Measurements from ENCODE around the gene MST1.

The MST1 gene

GRCh38 chr3:49647741-49648140, 41.5 kb downstream of the MST1 start (continued):
- TF ChIP-seq ZNF398 (tag by site-specific recombination; IDR thresholded peaks at IDR 0.05): peak; percentile 19; the same call in 1 of the 2 replicates

GRCh38 chr3:49646236-49646635, 43.0 kb downstream of the MST1 start:
- H3K9me3 ChIP-seq (ENCODE audit: control insufficient read depth, insufficient read depth, low read depth, low read length): no peaks in the 10 kb centered on the region

GRCh38 chr3:49644684-49645083, 44.6 kb downstream of the MST1 start:
- H3K27ac ChIP-seq (ENCODE audit: extremely low read depth, low read depth, low read length): no peak overlapping the region
- H3K36me3 ChIP-seq (ENCODE audit: control insufficient read depth in 2 of 2, insufficient read depth in 1 of 2, low read length in 2 of 2): peaks cover 0 to 4% of the 10 kb centered on the region in 2 experiments; a peak in 1 of 3 replicates
- no peak overlapping the region for H3K4me3 ChIP-seq (ENCODE audit: low read depth, low read length)
- no peaks in the 10 kb centered on the region for H3K4me1 ChIP-seq (ENCODE audit: control insufficient read depth, insufficient read depth, low read length)
- POLR2A ChIA-PET: no interaction called here
- CTCF ChIA-PET: interaction anchor here (1.4 kb wide), 1 partner anchor 27 kb away, joined by 3 read pairs; no protein-coding TSS in a partner anchor
- TF ChIP-seq HOXD13 (CRISPR knock-in tag; IDR thresholded peaks at IDR 0.05; ENCODE audit: borderline replicate concordance) (no peak), SCRT2 (tag by site-specific recombination; IDR thresholded peaks at IDR 0.05) (no peak), ZNF837 (tag by site-specific recombination; IDR thresholded peaks at IDR 0.05) (no peak), TRIM28 (IDR thresholded peaks at IDR 0.05; ENCODE audit: borderline replicate concordance, low read length) (no peak), ZNF114 (tag by site-specific recombination; IDR thresholded peaks at IDR 0.05) (no peak)
- no peaks in the 10 kb centered on the region for H3K9me3 ChIP-seq (ENCODE audit: control insufficient read depth, insufficient read depth, low read depth, low read length)

More at GRCh38 chr3:49646236-49646635, 43.0 kb downstream of the MST1 start:
- TF ChIP-seq ZNF248 (tag by site-specific recombination; IDR thresholded peaks at IDR 0.05) (no peak), ZNF521 (tag by site-specific recombination; IDR thresholded peaks at IDR 0.05) (no peak), ZNF514 (tag by site-specific recombination; IDR thresholded peaks at IDR 0.05) (no peak), ZNF776 (tag by site-specific recombination; IDR thresholded peaks at IDR 0.05; ENCODE audit: borderline replicate concordance) (no peak), ZNF174 (tag by site-specific recombination; IDR thresholded peaks at IDR 0.05) (no peak), ZNF585B (tag by site-specific recombination; IDR thresholded peaks at IDR 0.05) (no peak), ZNF544 (tag by site-specific recombination; IDR thresholded peaks at IDR 0.05) (no peak), ZBTB20 (tag by site-specific recombination; IDR thresholded peaks at IDR 0.05) (no peak), RBAK (tag by site-specific recombination; IDR thresholded peaks at IDR 0.05) (no peak), ZBTB1 (tag by site-specific recombination; IDR thresholded peaks at IDR 0.05) (no peak), ZNF600 (tag by site-specific recombination; IDR thresholded peaks at IDR 0.05) (no peak), ZNF571 (tag by site-specific recombination; IDR thresholded peaks at IDR 0.05) (no peak)
- TF ChIP-seq, protein P1, sequence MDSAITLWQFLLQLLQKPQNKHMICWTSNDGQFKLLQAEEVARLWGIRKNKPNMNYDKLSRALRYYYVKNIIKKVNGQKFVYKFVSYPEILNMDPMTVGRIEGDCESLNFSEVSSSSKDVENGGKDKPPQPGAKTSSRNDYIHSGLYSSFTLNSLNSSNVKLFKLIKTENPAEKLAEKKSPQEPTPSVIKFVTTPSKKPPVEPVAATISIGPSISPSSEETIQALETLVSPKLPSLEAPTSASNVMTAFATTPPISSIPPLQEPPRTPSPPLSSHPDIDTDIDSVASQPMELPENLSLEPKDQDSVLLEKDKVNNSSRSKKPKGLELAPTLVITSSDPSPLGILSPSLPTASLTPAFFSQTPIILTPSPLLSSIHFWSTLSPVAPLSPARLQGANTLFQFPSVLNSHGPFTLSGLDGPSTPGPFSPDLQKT (IDR thresholded peaks at IDR 0.05; ENCODE audit: borderline replicate concordance, low read depth, low read length): no peak
- TF ChIP-seq, protein P2, sequence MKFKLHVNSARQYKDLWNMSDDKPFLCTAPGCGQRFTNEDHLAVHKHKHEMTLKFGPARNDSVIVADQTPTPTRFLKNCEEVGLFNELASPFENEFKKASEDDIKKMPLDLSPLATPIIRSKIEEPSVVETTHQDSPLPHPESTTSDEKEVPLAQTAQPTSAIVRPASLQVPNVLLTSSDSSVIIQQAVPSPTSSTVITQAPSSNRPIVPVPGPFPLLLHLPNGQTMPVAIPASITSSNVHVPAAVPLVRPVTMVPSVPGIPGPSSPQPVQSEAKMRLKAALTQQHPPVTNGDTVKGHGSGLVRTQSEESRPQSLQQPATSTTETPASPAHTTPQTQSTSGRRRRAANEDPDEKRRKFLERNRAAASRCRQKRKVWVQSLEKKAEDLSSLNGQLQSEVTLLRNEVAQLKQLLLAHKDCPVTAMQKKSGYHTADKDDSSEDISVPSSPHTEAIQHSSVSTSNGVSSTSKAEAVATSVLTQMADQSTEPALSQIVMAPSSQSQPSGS (tag by site-specific recombination; IDR thresholded peaks at IDR 0.05; ENCODE audit: low read depth): no peak
- no peak overlapping the region for H3K27ac ChIP-seq (ENCODE audit: extremely low read depth, low read depth, low read length)
- H3K4me1 ChIP-seq (ENCODE audit: control insufficient read depth, insufficient read depth, low read length): no peaks in the 10 kb centered on the region
- peaks cover 0 to 4% of the 10 kb centered on the region in 2 experiments; a peak in 1 of 3 replicates for H3K36me3 ChIP-seq (ENCODE audit: control insufficient read depth in 2 of 2, insufficient read depth in 1 of 2, low read length in 2 of 2)
- CTCF ChIA-PET: interaction anchor here (1.1 kb wide), 1 partner anchor 107 kb away, joined by 4 read pairs; no protein-coding TSS in a partner anchor
- POLR2A ChIA-PET: no interaction called here
- H3K4me3 ChIP-seq (ENCODE audit: low read depth, low read length): no peak overlapping the region

Measured in HEK293 (cell line).